Activated naive CD8-positive, alpha-beta T cell treated with anti-CD3 and anti-CD28 coated beads, Interleukin-2, amount 10 ng/mL, durations not matched to agents 7 days and 5 days (primary cell): ENCODE measurements around the gene CYTH1. TPM values are rescaled to one million over a fixed set of nuclear protein-coding genes. Genes with fewer than 3 reads are reported as not detected.

Experiments used
- ATAC-seq: fragments of 150-1000 bp; cut with Tn5 transposase; one replicate; pipeline ENCODE4 v1.10.0; 2021; ENCODE audit warnings: low read depth, moderate library complexity
- POLR2A ChIA-PET: fragments of 350-600 bp; sonication (Branson Sonifier 250); formaldehyde crosslinking; loops from one replicate; lab custom pipeline; 2021; ENCODE audit warnings: antibody characterized with exemption; lab: Charles Lee
- DNase-seq: peaks from one replicate; pipeline ENCODE4 v3.0.0; 2021
- H3K27ac Mint-ChIP-seq: one replicate; pipeline ENCODE4 v1.8.0; 2022; ENCODE audit warnings: mild to moderate bottlenecking, mixed read lengths
- H3K27me3 Mint-ChIP-seq: one replicate; pipeline ENCODE4 v1.8.0; 2022; ENCODE audit warnings: mild to moderate bottlenecking, moderate library complexity, mixed read lengths
- H3K36me3 Mint-ChIP-seq: one replicate; pipeline ENCODE4 v1.8.0; 2021; ENCODE audit warnings: mild to moderate bottlenecking, mixed read lengths
- H3K4me1 Mint-ChIP-seq: one replicate; pipeline ENCODE4 v1.8.0; 2021; ENCODE audit warnings: mixed read lengths
- H3K4me3 Mint-ChIP-seq: one replicate; pipeline ENCODE4 v1.8.0; 2022; ENCODE audit warnings: mild to moderate bottlenecking, moderate library complexity, mixed read lengths
- H3K9me3 Mint-ChIP-seq: one replicate; pipeline ENCODE4 v1.8.0; 2021; ENCODE audit warnings: mixed read lengths
- total RNA-seq, 2 experiments: library from RNA; stranded (reverse); gene quantifications; one replicate each; pipeline ENCODE4 v1.2.3, GENCODE V29; 2021

The CYTH1 gene, protein sequence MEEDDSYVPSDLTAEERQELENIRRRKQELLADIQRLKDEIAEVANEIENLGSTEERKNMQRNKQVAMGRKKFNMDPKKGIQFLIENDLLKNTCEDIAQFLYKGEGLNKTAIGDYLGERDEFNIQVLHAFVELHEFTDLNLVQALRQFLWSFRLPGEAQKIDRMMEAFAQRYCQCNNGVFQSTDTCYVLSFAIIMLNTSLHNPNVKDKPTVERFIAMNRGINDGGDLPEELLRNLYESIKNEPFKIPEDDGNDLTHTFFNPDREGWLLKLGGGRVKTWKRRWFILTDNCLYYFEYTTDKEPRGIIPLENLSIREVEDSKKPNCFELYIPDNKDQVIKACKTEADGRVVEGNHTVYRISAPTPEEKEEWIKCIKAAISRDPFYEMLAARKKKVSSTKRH
- total RNA-seq: 100 to 1,000 TPM; 180 to 200 TPM

DNA sequence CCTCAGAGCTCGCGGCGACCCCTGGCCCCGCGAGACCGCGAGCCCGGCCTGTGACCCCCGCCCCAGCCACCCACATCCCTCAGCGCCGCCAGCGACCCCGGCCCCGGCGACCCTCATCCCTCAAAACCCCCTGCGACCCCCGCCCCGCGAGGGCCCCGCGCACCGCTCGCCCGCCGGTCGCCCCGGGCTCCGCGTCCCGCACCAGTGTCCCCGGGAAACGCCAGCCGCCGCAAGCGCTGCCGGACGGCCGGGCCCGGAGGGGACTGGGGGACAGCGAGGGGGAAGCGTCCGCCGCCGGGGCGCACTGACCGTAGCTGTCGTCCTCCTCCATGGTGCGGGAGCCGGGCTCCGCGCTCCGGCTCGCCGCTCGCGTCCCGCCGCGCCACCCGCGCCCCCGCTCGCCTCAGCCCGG, at the start of gene CYTH1:
TSS of gene CYTH1 (minus strand) at position 381 of the 412 bp plus-strand sequence. CDS start at position 331, 50 bp downstream.
- ATAC-seq (no peak), DNase-seq (no peak)
- H3K27me3 Mint-ChIP-seq: no peaks in the 10 kb centered on the region
- POLR2A ChIA-PET: interaction anchor here (0.9 to 2.8 kb wide), 3 partner anchors 13 to 46 kb away, joined by 3 to 15 read pairs (median 3); no protein-coding TSS in a partner anchor
- peaks cover 47% of the 10 kb centered on the region for H3K4me1 Mint-ChIP-seq
- H3K9me3 Mint-ChIP-seq: no peaks in the 10 kb centered on the region
- peak within 1 kb of the TSS; percentile 93 for H3K4me3 Mint-ChIP-seq
- H3K36me3 Mint-ChIP-seq: peaks cover 6% of the 10 kb centered on the region
- peak within 1 kb of the TSS; percentile 99 for H3K27ac Mint-ChIP-seq

GRCh38 chr17:78829477-78829876, 47.4 kb upstream of the CYTH1 start:
- Mint-ChIP-seq H3K4me1 (peaks cover 8% of the 10 kb centered on the region), H3K4me3 (no peak overlapping the region), H3K27me3 (no peaks in the 10 kb centered on the region), H3K36me3 (peaks cover 38% of the 10 kb centered on the region), H3K27ac (no peak overlapping the region), H3K9me3 (no peaks in the 10 kb centered on the region)
- ATAC-seq (no peak), DNase-seq (no peak)
- POLR2A ChIA-PET: no interaction called here

DNA sequence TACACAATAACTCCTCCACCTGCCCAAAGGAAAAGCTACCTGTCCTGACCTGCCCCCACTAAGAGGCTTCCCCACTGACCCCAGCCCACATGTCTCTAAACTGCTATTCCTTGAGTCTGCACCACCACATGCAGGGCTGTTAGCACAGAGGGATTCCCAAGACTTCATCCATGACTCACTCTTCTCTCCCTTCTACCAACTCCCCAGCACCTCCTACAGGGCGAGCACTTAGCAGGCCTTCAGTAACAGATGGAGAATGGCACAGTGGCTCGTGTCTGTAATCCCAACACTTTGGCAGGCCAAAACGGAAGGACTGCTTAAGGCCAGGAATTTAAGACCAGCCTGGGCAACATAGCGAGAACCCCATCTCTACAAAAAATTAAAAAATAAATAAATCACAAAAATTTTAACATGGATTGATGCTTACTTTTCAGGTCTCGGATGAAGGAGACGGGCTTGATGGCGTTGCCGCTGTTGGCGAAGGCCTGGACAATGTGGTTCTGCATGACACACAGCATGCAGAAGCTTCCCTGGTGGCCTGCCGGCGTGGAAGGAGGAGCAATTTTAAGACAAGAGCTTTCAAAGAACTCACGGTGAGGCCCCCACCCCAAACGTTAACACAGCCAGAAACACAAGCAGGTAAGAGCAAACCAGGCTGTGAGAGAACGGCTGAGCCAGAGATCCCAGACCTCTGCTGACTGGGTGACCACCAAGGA, 46.6 kb upstream of the CYTH1 start:
- H3K27ac Mint-ChIP-seq: no peak overlapping the region
- no peaks in the 10 kb centered on the region for H3K27me3 Mint-ChIP-seq
- H3K4me3 Mint-ChIP-seq: no peak overlapping the region
- ATAC-seq (no peak), DNase-seq (no peak)
- POLR2A ChIA-PET: interaction anchor here (1.0 kb wide), 1 partner anchor 11 kb away, joined by 3 read pairs; no protein-coding TSS in a partner anchor
- peaks cover 39% of the 10 kb centered on the region for H3K36me3 Mint-ChIP-seq
- H3K9me3 Mint-ChIP-seq: no peaks in the 10 kb centered on the region
- H3K4me1 Mint-ChIP-seq: peaks cover 8% of the 10 kb centered on the region

DNA sequence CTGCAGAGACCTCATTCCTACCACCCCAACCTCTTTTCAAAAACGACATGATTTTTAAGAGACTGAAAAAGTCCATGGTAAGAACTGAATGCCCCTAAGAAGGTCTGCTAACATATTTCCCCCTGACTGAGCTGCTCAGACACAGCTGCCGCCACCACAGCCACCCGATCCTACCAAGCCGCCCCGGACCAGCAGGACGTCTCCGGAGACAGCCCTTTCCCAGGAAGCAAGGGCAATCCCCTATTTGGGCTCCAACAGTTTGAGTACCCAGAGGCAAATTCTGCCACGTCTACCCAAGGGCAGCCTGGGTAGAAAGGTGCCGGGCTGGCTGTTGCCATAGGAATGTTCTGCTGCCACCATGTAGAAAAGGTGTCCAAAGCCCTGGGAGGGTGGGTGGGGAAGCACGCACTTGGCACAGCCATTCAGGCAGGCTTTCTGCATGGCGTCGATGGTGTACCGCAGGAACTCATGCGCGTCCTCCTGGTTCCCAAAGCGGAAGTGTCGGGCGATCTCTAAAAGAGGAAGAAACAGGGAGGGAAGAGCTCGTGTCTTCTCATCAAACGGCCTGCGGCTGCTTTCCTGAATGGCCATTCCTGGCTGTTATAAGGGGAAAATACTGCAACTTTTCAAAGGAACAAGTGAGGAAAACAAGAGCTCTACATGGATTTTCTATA, 44.9 kb upstream of the CYTH1 start:
- POLR2A ChIA-PET: no interaction called here
- peaks cover 41% of the 10 kb centered on the region for H3K36me3 Mint-ChIP-seq
- peaks cover 8% of the 10 kb centered on the region for H3K4me1 Mint-ChIP-seq
- DNase-seq: no peak
- no peak overlapping the region for H3K4me3 Mint-ChIP-seq
- no peak overlapping the region for H3K27ac Mint-ChIP-seq
- H3K9me3 Mint-ChIP-seq: no peaks in the 10 kb centered on the region
- no peak for ATAC-seq
- no peaks in the 10 kb centered on the region for H3K27me3 Mint-ChIP-seq

DNA sequence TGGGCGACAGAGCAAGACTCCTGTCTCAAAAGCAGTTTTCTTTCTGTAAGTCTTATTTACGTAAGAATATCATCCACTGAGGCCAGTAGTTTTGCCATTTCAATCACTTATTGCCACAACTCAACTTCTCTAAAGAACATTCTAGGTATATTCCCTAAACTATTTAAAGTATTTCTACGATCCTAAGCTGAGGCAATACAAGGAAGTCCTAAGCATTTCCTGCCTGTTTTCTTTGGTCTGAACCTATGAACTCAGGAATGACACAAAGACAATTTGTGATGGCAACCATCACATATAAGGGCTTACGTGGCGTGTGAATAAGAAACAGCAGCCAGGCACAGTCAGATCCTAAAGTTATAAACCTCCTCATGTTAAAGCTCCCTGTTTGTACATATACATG, 44.3 kb upstream of the CYTH1 start:
- Mint-ChIP-seq H3K9me3 (no peaks in the 10 kb centered on the region), H3K4me1 (peaks cover 8% of the 10 kb centered on the region), H3K36me3 (peaks cover 41% of the 10 kb centered on the region), H3K27me3 (no peaks in the 10 kb centered on the region), H3K4me3 (no peak overlapping the region), H3K27ac (no peak overlapping the region)
- POLR2A ChIA-PET: no interaction called here
- DNase-seq: no peak
- ATAC-seq: no peak

GRCh38 chr17:78825696-78826095, 43.6 kb upstream of the CYTH1 start:
- peaks cover 10% of the 10 kb centered on the region for H3K4me1 Mint-ChIP-seq
- no peak overlapping the region for H3K4me3 Mint-ChIP-seq
- no peak for DNase-seq
- H3K36me3 Mint-ChIP-seq: peaks cover 45% of the 10 kb centered on the region
- no peaks in the 10 kb centered on the region for H3K9me3 Mint-ChIP-seq
- no peak for ATAC-seq
- H3K27me3 Mint-ChIP-seq: no peaks in the 10 kb centered on the region
- POLR2A ChIA-PET: no interaction called here
- peak overlapping the region; percentile 4 for H3K27ac Mint-ChIP-seq

- DNase-seq: no peak
- H3K36me3 Mint-ChIP-seq: peaks cover 43% of the 10 kb centered on the region
- no peaks in the 10 kb centered on the region for H3K9me3 Mint-ChIP-seq
- no peak for ATAC-seq
- peak overlapping the region; percentile 2 for H3K27ac Mint-ChIP-seq
- POLR2A ChIA-PET: no interaction called here
- no peaks in the 10 kb centered on the region for H3K27me3 Mint-ChIP-seq
- peaks cover 19% of the 10 kb centered on the region for H3K4me1 Mint-ChIP-seq
- H3K4me3 Mint-ChIP-seq: no peak overlapping the region
Measured at GRCh38 chr17:78824240-78824639, 42.2 kb upstream of the CYTH1 start.

GRCh38 chr17:78823282-78824046, 41.4 kb upstream of the CYTH1 start:
- no peak overlapping the region for H3K4me3 Mint-ChIP-seq
- H3K27me3 Mint-ChIP-seq: no peaks in the 10 kb centered on the region
- H3K4me1 Mint-ChIP-seq: peaks cover 27% of the 10 kb centered on the region
- no peaks in the 10 kb centered on the region for H3K9me3 Mint-ChIP-seq
- POLR2A ChIA-PET: interaction anchor here (0.5 to 1.3 kb wide), 2 partner anchors 18 to 72 kb away, joined by 3 to 4 read pairs; no protein-coding TSS in a partner anchor
- H3K36me3 Mint-ChIP-seq: peaks cover 49% of the 10 kb centered on the region
- peak overlapping the region; percentile 31 for H3K27ac Mint-ChIP-seq
- DNase-seq: no peak
- ATAC-seq: no peak

DNA sequence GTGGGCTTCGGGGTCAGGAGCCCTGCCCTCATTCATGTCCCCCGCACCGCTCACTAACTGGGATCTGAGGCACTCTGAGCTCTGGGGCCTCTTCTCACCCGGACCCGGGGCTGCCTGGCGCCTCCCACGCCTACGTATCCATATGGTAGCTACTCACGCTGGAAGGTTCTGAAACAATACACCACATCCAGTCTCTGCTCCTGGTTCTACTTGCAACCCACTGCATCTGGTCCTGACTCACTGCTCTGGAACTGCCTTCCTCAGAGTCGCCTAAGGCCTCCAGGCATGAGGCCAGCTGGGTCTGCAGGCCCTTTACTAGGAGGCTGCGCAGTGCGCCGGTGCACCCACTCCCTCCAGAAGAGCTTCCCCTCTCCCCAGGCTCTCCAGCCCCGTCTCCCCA, 40.5 kb upstream of the CYTH1 start:
- Mint-ChIP-seq H3K4me3 (no peak overlapping the region), H3K36me3 (peaks cover 42% of the 10 kb centered on the region), H3K27ac (peak overlapping the region; percentile 31), H3K27me3 (no peaks in the 10 kb centered on the region), H3K9me3 (no peaks in the 10 kb centered on the region), H3K4me1 (peaks cover 28% of the 10 kb centered on the region)
- ATAC-seq (no peak), DNase-seq (no peak)
- POLR2A ChIA-PET: interaction anchor here (0.6 to 1.3 kb wide), 3 partner anchors 9 to 19 kb away, joined by 3 to 4 read pairs (median 3); no protein-coding TSS in a partner anchor

- no peak overlapping the region for H3K4me3 Mint-ChIP-seq
- DNase-seq: no peak
- ATAC-seq: no peak
- H3K4me1 Mint-ChIP-seq: peaks cover 34% of the 10 kb centered on the region
- no peaks in the 10 kb centered on the region for H3K9me3 Mint-ChIP-seq
- H3K27me3 Mint-ChIP-seq: no peaks in the 10 kb centered on the region
- POLR2A ChIA-PET: interaction anchor here (0.6 to 0.7 kb wide), 2 partner anchors 9 to 12 kb away, joined by 3 read pairs; no protein-coding TSS in a partner anchor
- H3K36me3 Mint-ChIP-seq: peaks cover 42% of the 10 kb centered on the region
- peak overlapping the region; percentile 15 for H3K27ac Mint-ChIP-seq
Measured at GRCh38 chr17:78821961-78822360, 39.9 kb upstream of the CYTH1 start.

DNA sequence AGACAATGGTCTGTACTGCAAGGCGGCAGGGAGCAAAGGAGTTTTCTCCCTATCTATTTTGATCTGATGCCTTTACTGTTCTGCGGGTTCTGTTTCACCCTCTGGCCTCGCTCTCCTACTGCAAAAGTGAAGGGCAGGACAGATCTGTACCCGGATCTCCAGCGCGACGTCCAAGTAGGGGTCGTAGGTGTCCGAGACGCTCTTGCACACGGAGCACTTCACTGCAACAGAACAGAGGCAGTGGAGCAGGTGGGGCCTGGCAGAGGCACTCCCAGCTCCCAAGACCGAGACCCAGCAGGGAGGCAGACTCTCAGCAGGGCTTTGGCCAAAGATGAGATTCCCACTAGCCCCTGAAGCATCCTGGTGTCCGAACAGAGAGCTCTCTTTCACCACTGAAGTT, 38.8 kb upstream of the CYTH1 start:
- H3K4me1 Mint-ChIP-seq: peaks cover 38% of the 10 kb centered on the region
- ATAC-seq (no peak), DNase-seq (no peak)
- H3K27ac Mint-ChIP-seq: peak overlapping the region; percentile 30
- no peaks in the 10 kb centered on the region for H3K9me3 Mint-ChIP-seq
- no peak overlapping the region for H3K4me3 Mint-ChIP-seq
- H3K36me3 Mint-ChIP-seq: peaks cover 42% of the 10 kb centered on the region
- H3K27me3 Mint-ChIP-seq: no peaks in the 10 kb centered on the region
- POLR2A ChIA-PET: interaction anchor here (0.6 to 1.0 kb wide), 2 partner anchors 11 to 40 kb away, joined by 3 read pairs; no protein-coding TSS in a partner anchor
